Lower leg skin (tissue), 4 donors: Measurements from ENCODE around the gene CSN3. TPM values are rescaled to one million over a fixed set of nuclear protein-coding genes. Genes with fewer than 3 reads are reported as not detected.
"Not testable (repeated sequence)": the region's sequence is repeated elsewhere in the genome, so short reads cannot be mapped to it uniquely, and the experiment has no call there.

ENCODE experiments used
- DNase-seq, 2 donors: peaks; one replicate each; pipeline ENCODE4 v3.0.0-alpha.2; 2019; ENCODE audit warnings: low spot score in 2 of 2
- H3K4me3 ChIP-seq: fragments of 200-600 bp; sonication (generic); 2 replicates; pipeline ENCODE4 v1.5.1; 2017; ENCODE audit warnings: mild to moderate bottlenecking, low read depth; ENCODE audit not compliant: poor library complexity, severe bottlenecking
- POLR2A ChIP-seq, 2 donors: fragments of 450-650 bp; IDR thresholded peaks; one replicate each; pipeline ENCODE4 v1.6.1; 2016 to 2017; ENCODE audit warnings: antibody characterized with exemption in 2 of 2, mild to moderate bottlenecking in 1 of 2, moderate library complexity in 1 of 2
- WGBS, 2 donors: methylation state at CpG; one replicate each; pipeline ENCODE4 v1.1.5; 2018; 5-methylcytosine and 5-hydroxymethylcytosine counted together
- intact Hi-C: fragments of 100-400 bp; cut with DNase I; formaldehyde crosslinking; loops from one replicate; pipeline ENCODE4 v1.15.0; 2023; ENCODE audit warnings: low total_unique reads
- total RNA-seq, 4 donors: library from RNA; depleted of rRNA; stranded (reverse); fragments of >200 nt; gene quantifications; one replicate each; pipeline ENCODE4 v1.1.0, GENCODE V29; 2016
- TF ChIP-seq, protein P1 (sequence below), 3 donors: fragments of 450-650 bp; IDR thresholded peaks; one replicate each; pipeline ENCODE4 v1.5.1; 2016; ENCODE audit warnings: antibody characterized with exemption in 3 of 3, mild to moderate bottlenecking in 3 of 3, moderate library complexity in 2 of 3

CSN3 gene, protein sequence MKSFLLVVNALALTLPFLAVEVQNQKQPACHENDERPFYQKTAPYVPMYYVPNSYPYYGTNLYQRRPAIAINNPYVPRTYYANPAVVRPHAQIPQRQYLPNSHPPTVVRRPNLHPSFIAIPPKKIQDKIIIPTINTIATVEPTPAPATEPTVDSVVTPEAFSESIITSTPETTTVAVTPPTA
- total RNA-seq: not detected

- intact Hi-C loops, H3K4me3 ChIP-seq, DNase-seq: not testable (repeated sequence)
- whole genome bisulfite sequencing, 2 donors: 89 to 90% methylated on average over 3 of the region's 3 CpGs
Observed at GRCh38 chr4:70242297-70242696, at the start of gene CSN3. CSN3 (plus strand) TSS chr4:70242597; CDS start chr4:70244820, 2,223 bp downstream.

DNA sequence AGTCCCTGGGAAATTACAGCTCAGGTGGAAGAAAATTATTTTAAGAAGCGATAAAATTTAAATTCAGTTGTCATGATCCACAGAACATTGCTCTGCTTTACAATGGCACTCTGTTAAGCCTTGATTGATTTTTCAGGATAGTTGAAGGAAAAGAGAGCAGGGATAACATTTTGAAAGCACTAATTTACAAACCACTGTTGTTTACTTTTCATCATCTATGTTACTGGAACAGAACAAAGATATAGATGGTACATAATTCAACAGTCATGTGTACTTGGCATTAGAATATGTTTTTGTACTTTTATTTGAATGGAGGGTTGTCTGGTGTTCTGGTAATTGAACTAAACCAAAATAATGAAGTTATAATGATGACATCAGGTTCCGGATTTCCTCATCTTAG lies 49.5 kb upstream of the CSN3 start:
- intact Hi-C loops: no loop called here
- no peak for DNase-seq
- H3K4me3 ChIP-seq: no peak overlapping the region
- WGBS, 2 donors: 83 to 93% methylated on average over 2 of the region's 2 CpGs
- TF ChIP-seq POLR2A (IDR thresholded peaks at IDR 0.05): no peak
- TF ChIP-seq, protein P1, sequence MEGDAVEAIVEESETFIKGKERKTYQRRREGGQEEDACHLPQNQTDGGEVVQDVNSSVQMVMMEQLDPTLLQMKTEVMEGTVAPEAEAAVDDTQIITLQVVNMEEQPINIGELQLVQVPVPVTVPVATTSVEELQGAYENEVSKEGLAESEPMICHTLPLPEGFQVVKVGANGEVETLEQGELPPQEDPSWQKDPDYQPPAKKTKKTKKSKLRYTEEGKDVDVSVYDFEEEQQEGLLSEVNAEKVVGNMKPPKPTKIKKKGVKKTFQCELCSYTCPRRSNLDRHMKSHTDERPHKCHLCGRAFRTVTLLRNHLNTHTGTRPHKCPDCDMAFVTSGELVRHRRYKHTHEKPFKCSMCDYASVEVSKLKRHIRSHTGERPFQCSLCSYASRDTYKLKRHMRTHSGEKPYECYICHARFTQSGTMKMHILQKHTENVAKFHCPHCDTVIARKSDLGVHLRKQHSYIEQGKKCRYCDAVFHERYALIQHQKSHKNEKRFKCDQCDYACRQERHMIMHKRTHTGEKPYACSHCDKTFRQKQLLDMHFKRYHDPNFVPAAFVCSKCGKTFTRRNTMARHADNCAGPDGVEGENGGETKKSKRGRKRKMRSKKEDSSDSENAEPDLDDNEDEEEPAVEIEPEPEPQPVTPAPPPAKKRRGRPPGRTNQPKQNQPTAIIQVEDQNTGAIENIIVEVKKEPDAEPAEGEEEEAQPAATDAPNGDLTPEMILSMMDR (IDR thresholded peaks at IDR 0.05): no peak

GRCh38 chr4:70195425-70195824 lies 47.0 kb upstream of the CSN3 start, which contains the start of gene ODAM:
ODAM (plus strand) TSS chr4:70195725; CDS start chr4:70196544, 819 bp downstream.
- WGBS, 2 donors: 75 to 94% methylated on average over 1 of the region's 1 CpG
- TF ChIP-seq, protein P1 (IDR thresholded peaks at IDR 0.05): no peak
- no peak for TF ChIP-seq POLR2A (IDR thresholded peaks at IDR 0.05)
- no peak for DNase-seq
- H3K4me3 ChIP-seq: no peak within 1 kb of the TSS
- intact Hi-C loops: no loop called here

- no peak for DNase-seq
- TF ChIP-seq POLR2A (IDR thresholded peaks at IDR 0.05): no peak
- TF ChIP-seq, protein P1 (IDR thresholded peaks at IDR 0.05): no peak
- 71 to 72% methylated on average over 2 of the region's 2 CpGs for WGBS, 2 donors
- intact Hi-C loops: no loop called here
- no peak overlapping the region for H3K4me3 ChIP-seq
Observed at GRCh38 chr4:70196857-70197256, 45.5 kb upstream of the CSN3 start.

DNA sequence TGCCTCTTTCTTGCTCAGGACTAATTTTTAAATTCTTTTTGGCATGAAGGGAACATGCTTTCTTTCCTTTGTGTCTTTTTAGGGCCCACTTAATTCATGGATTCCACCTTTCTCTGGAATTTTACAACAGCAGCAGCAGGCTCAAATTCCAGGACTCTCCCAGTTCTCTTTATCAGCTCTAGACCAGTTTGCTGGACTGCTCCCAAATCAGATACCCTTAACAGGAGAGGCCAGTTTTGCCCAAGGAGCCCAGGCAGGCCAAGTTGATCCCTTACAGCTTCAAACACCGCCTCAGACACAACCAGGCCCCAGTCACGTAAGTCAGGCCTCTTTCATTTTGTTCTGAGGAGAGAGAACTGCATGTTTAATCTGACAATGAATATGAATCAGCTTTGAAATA lies 44.6 kb upstream of the CSN3 start:
- TF ChIP-seq, protein P1 (IDR thresholded peaks at IDR 0.05): no peak
- TF ChIP-seq POLR2A (IDR thresholded peaks at IDR 0.05): no peak
- no peak for DNase-seq
- intact Hi-C loops: no loop called here
- WGBS, 2 donors: 64 to 71% methylated on average over 2 of the region's 2 CpGs
- H3K4me3 ChIP-seq: no peak overlapping the region

DNA sequence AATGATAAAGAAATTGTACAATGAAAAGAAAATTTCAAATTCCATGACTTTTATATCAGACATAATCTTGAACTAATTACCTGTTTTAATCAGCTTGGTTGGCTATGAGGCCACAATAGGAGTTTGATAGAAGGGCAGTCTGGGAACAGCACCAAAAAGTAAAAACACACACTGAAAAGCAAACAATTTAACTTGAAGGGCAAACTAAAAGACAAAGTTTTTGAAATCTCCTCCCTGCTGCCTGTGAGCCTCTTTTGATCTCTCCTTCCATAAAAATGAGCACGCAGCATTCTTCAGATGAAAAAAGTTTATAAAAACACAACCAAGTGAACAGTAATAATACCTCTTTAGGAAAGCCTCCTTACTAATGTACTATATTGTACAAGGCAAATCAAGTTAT lies 38.8 kb upstream of the CSN3 start:
- no peak overlapping the region for H3K4me3 ChIP-seq
- no peak for DNase-seq
- intact Hi-C loops: no loop called here
- WGBS, 2 donors: 56 to 59% methylated on average over 1 of the region's 1 CpG
- TF ChIP-seq POLR2A (IDR thresholded peaks at IDR 0.05): no peak
- TF ChIP-seq, protein P1 (IDR thresholded peaks at IDR 0.05): no peak

- intact Hi-C loops, H3K4me3 ChIP-seq, DNase-seq: not testable (repeated sequence)
- 71 to 82% methylated on average over 4 of the region's 4 CpGs for WGBS, 2 donors
Observed at GRCh38 chr4:70212752-70213151, 29.6 kb upstream of the CSN3 start.

GRCh38 chr4:70216109-70216508 lies 26.3 kb upstream of the CSN3 start:
- intact Hi-C loops, H3K4me3 ChIP-seq, DNase-seq: not testable (repeated sequence)

DNA sequence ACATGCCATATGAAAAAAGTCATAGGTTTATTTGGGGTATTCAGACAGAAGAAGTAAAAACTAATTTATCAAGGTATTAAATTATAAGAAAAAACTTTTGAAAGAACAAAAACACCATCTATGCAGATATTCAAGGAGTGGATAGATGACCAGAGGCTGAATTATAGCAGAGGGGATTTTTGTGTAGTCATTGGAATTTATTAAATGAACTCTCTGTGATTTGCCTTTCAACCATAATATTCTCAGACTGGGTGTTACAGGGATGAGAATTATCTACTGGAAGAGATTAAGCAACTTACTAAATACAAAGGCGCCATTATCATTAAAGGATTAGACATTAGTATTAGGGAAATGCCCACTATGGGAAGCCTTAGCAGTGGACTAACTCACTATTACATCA lies 25.8 kb upstream of the CSN3 start:
- H3K4me3 ChIP-seq, intact Hi-C loops, DNase-seq: not testable (repeated sequence)
- 97 to 100% methylated on average over 1 of the region's 1 CpG for WGBS, 2 donors

DNA sequence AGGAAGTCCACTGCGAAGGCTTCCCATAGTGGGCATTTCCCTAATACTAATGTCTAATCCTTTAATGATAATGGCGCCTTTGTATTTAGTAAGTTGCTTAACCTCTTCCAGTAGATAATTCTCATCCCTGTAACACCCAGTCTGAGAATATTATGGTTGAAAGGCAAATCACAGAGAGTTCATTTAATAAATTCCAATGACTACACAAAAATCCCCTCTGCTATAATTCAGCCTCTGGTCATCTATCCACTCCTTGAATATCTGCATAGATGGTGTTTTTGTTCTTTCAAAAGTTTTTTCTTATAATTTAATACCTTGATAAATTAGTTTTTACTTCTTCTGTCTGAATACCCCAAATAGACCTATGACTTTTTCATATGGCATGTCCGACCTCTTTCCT lies 21.0 kb upstream of the CSN3 start:
- intact Hi-C loops, DNase-seq, H3K4me3 ChIP-seq: not testable (repeated sequence)
- 84 to 95% methylated on average over 3 of the region's 3 CpGs for WGBS, 2 donors
